Heart left ventricle (tissue), 16 donors: Measurements from ENCODE around the gene C16orf95. TPM values are rescaled to one million over a fixed set of nuclear protein-coding genes. Genes with fewer than 3 reads are reported as not detected.

Experiments
- ATAC-seq, 4 donors: fragments of 200-7000 bp; cut with Tn5 transposase; one replicate each; pipeline ENCODE4 v1.9.1; 2020 to 2022; ENCODE audit warnings: moderate library complexity in 4 of 4, mild to moderate bottlenecking in 3 of 4, moderate number of reproducible peaks in 1 of 4
- DNase-seq, 5 donors: peaks; one replicate each; pipeline ENCODE4 v3.0.0-alpha.2; 2020
- H3K27ac ChIP-seq, 12 donors: fragments of 200-600 bp; sonication (generic) in 4 of 12; one replicate each; pipeline versions ENCODE4 v1.5.0 to v1.8.0; 2016 to 2022; ENCODE audit warnings: mild to moderate bottlenecking in 2 of 12
- H3K27me3 ChIP-seq, 9 donors: fragments of 200-600 bp; sonication (generic) in 2 of 9; one replicate each; pipeline versions ENCODE4 v1.5.1 to v1.8.0; 2016 to 2022; ENCODE audit warnings: mild to moderate bottlenecking in 3 of 9
- H3K36me3 ChIP-seq, 9 donors: fragments of 200-600 bp; sonication (generic) in 2 of 9; one replicate each; pipeline versions ENCODE4 v1.5.0 to v1.8.0; 2018 to 2022; ENCODE audit warnings: mild to moderate bottlenecking in 2 of 9
- H3K4me1 ChIP-seq, 12 donors: fragments of 200-600 bp; sonication (generic) in 4 of 12; one replicate each; pipeline versions ENCODE4 v1.5.0 to v1.8.0; 2016 to 2022; ENCODE audit warnings: mild to moderate bottlenecking in 3 of 12
- H3K4me3 ChIP-seq, 12 donors: fragments of 200-600 bp; sonication (generic) in 4 of 12; one replicate each; pipeline versions ENCODE4 v1.5.0 to v1.8.0; 2017 to 2022; ENCODE audit warnings: mild to moderate bottlenecking in 9 of 12, moderate library complexity in 4 of 12
- H3K9me3 ChIP-seq, 12 donors: fragments of 200-600 bp; sonication (generic) in 4 of 12; one replicate each; pipeline versions ENCODE4 v1.5.0 to v1.8.0; 2016 to 2022; ENCODE audit warnings: mild to moderate bottlenecking in 1 of 12
- CTCF ChIP-seq, 12 donors: fragments of 200-600 bp; sonication (generic) in 4 of 12; IDR thresholded peaks; one replicate each; pipeline versions ENCODE4 v1.5.0 to v1.8.0; 2018 to 2022; ENCODE audit warnings: antibody characterized with exemption in 12 of 12, mild to moderate bottlenecking in 5 of 12
- POLR2A ChIP-seq, 2 donors: fragments of 450-650 bp; IDR thresholded peaks; one replicate each; pipeline ENCODE4 v1.6.1; 2017; ENCODE audit warnings: antibody characterized with exemption in 2 of 2, mild to moderate bottlenecking in 2 of 2, moderate library complexity in 2 of 2
- WGBS, 4 donors: extraction: QIAGEN DNeasy Blood & Tissue Kit in 2 of 4; methylation state at CpG; one replicate each; pipeline versions ENCODE4 v1.1.5 to v1.1.7; 2013 to 2018; 5-methylcytosine and 5-hydroxymethylcytosine counted together
- intact Hi-C, 10 donors: fragments of 100-400 bp; cut with DNase I; formaldehyde crosslinking; loops; one replicate each; pipeline versions ENCODE4 v1.11.1 to v1.14.2; 2022
- polyA plus RNA-seq, 2 donors: library from polyadenylated mRNA; stranded (reverse); fragments of 200-250 nt; gene quantifications; one replicate each; pipeline ENCODE4 v1.2.3, GENCODE V29; 2013
- total RNA-seq, 9 donors: library from RNA; depleted of rRNA in 2 of 9; stranded (reverse); fragments of >200 nt in 2 of 9; fragmentation: NEBNext Ultra II Directional in 3 of 9; extraction: Animal tissue kit (Norgen Biotek cat#: 25700) in 3 of 9; gene quantifications; one replicate each; pipeline versions ENCODE4 v1.1.0 to v1.2.4, GENCODE V29; 2016 to 2023
- donor health status: ischemic (EF 13 %, LVEDD 7.1; RV severe dilation, severe dysfunction).
- donor health status: healthy with polysubstance abuse.
- donor health status: DM: no; HTN: yes; CAD: no.
- donor health status: DM: no; HTN: no; CAD: no.
- donor health status: ischemic (EF 25% LVEDD 6.9; RV normal size, moderate dysfunction).
- donor health status: ischemic (EF 25% LVEDD 5.7; RV mildly dilated, moderate dysfunction).
- donor health status: healthy.
- donor health status: DM: yes; HTN: yes; CAD: no.
- donor health status: ischemic (EF 35%, LVEDD 5.7; RV mildly dilated, moderate dysfunction).
- donor health status: nonischemic (EF 11% LVEDD 7.7; RV severe dilation, severe dysfunction).
- donor health status: DM: yes; HTN: yes; CAD: no.
- donor health status: PGD.
- donor health status: ischemic (EF 29% LVEDD 5.4; RV normal size, mild dysfunction).
- donor health status: nonischemic (EF 23%, LVEDD 6.1; RV moderate dilation, normal function).

C16orf95 gene
- total and polyA plus RNA-seq, 11 donors = 0.91 to 4.5 (median 3.1) TPM

- Histone ChIP-seq H3K4me3 (no peak overlapping the region), H3K9me3 (no peaks in the 10 kb centered on the region), H3K36me3 (peaks cover 0 to 64% (median 48%) of the 10 kb centered on the region in 9 donors), H3K27me3 (no peaks in the 10 kb centered on the region), H3K4me1 (peaks cover 0 to 34% (median 6%) of the 10 kb centered on the region in 12 donors), H3K27ac (peak overlapping the region in 3 of 12 donors; percentile 24 to 57 (median 41))
- WGBS, 4 donors = 57 to 75% (median 63%) methylated on average over 12 of the region's 12 CpGs
- intact Hi-C loops = loop anchor here in 6 of 10 donors (5.0 to 10.0 kb wide), 6 partner anchors 33 to 306 kb away; partner anchors contain the start of gene FBXO31 (in 2 of the 6)
- DNase-seq (peak in 2 of 5 donors; percentile 20 to 55), ATAC-seq (peak in 1 of 4 donors; percentile 46)
- no peak for TF ChIP-seq CTCF (IDR thresholded peaks at IDR 0.05)
- no peak for TF ChIP-seq POLR2A (IDR thresholded peaks at IDR 0.05)
Measured at GRCh38 chr16:87328846-87329245, 11.7 kb upstream of the C16orf95 start.

- H3K27ac ChIP-seq = peak overlapping the region in 1 of 12 donors; percentile 41
- peak in 2 of 5 donors; percentile 9 to 40 for DNase-seq
Measured at GRCh38 chr16:87327798-87328495, 10.8 kb upstream of the C16orf95 start.

GRCh38 chr16:87326151-87326571 lies 9.0 kb upstream of the C16orf95 start:
- Histone ChIP-seq H3K9me3 (no peaks in the 10 kb centered on the region), H3K27me3 (no peaks in the 10 kb centered on the region), H3K27ac (peak overlapping the region in 2 of 12 donors; percentile 19 to 43), H3K4me1 (peaks cover 0 to 34% (median 6%) of the 10 kb centered on the region in 12 donors), H3K4me3 (no peak overlapping the region), H3K36me3 (peaks cover 0 to 40% (median 28%) of the 10 kb centered on the region in 9 donors)
- WGBS, 4 donors = 69 to 84% (median 77%) methylated on average over 9 to 11 of the region's 11 CpGs
- peak in 2 of 5 donors; percentile 21 to 59 for DNase-seq
- intact Hi-C loops = loop anchor here in 6 of 10 donors (5.0 to 10.0 kb wide), 6 partner anchors 36 to 309 kb away; partner anchors contain the start of gene FBXO31 (in 2 of the 6)
- TF ChIP-seq CTCF (IDR thresholded peaks at IDR 0.05) (no peak), POLR2A (IDR thresholded peaks at IDR 0.05) (no peak)
- ATAC-seq = no peak

More at GRCh38 chr16:87327798-87328495, 10.8 kb upstream of the C16orf95 start:
- H3K4me3 ChIP-seq = no peak overlapping the region
- 78 to 93% (median 87%) methylated on average over 18 to 19 of the region's 19 CpGs for WGBS, 4 donors
- H3K27me3 ChIP-seq = no peaks in the 10 kb centered on the region
- no peak for ATAC-seq
- intact Hi-C loops = loop anchor here in 6 of 10 donors (5.0 to 10.0 kb wide), 6 partner anchors 34 to 307 kb away; partner anchors contain the start of gene FBXO31 (in 2 of the 6)
- H3K36me3 ChIP-seq = peaks cover 0 to 55% (median 39%) of the 10 kb centered on the region in 9 donors
- TF ChIP-seq CTCF (IDR thresholded peaks at IDR 0.05) (no peak), POLR2A (IDR thresholded peaks at IDR 0.05) (no peak)
- H3K4me1 ChIP-seq = peaks cover 0 to 34% (median 6%) of the 10 kb centered on the region in 12 donors
- H3K9me3 ChIP-seq = no peaks in the 10 kb centered on the region

- intact Hi-C loops = loop anchor here in 7 of 10 donors (2.0 to 10.0 kb wide), 7 partner anchors 37 to 309 kb away; partner anchors contain the start of gene FBXO31 (in 3 of the 7)
- no peak overlapping the region for H3K27ac ChIP-seq
- peak in 2 of 5 donors; percentile 20 to 46 for DNase-seq
- 66 to 73% (median 68%) methylated on average over 6 to 15 of the region's 15 CpGs for WGBS, 4 donors
- ATAC-seq = no peak
- H3K36me3 ChIP-seq = peaks cover 0 to 33% (median 21%) of the 10 kb centered on the region in 9 donors
- TF ChIP-seq CTCF (IDR thresholded peaks at IDR 0.05) (no peak), POLR2A (IDR thresholded peaks at IDR 0.05) (no peak)
- H3K9me3 ChIP-seq = no peaks in the 10 kb centered on the region
- H3K4me1 ChIP-seq = peaks cover 0 to 34% (median 6%) of the 10 kb centered on the region in 12 donors
- H3K27me3 ChIP-seq = no peaks in the 10 kb centered on the region
- H3K4me3 ChIP-seq = no peak overlapping the region
Measured at GRCh38 chr16:87325423-87325858, 8.2 kb upstream of the C16orf95 start.
